ENCODE results near the gene ERMAP.
A peak's percentile ranks its signal among the peaks of the same experiment; 100 is the strongest.

ERMAP gene

GRCh38 chr1:42886046-42886739 is 69.3 kb downstream of the ERMAP start:
- no peak for DNase-seq

- peak; percentile 31 to 51 for DNase-seq
Measured at GRCh38 chr1:42886800-42887199, 69.9 kb downstream of the ERMAP start.

GRCh38 chr1:42887366-42887765 is 70.4 kb downstream of the ERMAP start:
- DNase-seq: no peak

GRCh38 chr1:42888013-42888633 is 71.2 kb downstream of the ERMAP start:
- DNase-seq: no peak

- DNase-seq: no peak
Measured at GRCh38 chr1:42889264-42889663, 72.3 kb downstream of the ERMAP start.

GRCh38 chr1:42891465-42892138 is 74.7 kb downstream of the ERMAP start:
- no peak for DNase-seq

All from SHP77 (cell line).